ENCODE measurements around the gene GGPS1.

Gene GGPS1

DNA sequence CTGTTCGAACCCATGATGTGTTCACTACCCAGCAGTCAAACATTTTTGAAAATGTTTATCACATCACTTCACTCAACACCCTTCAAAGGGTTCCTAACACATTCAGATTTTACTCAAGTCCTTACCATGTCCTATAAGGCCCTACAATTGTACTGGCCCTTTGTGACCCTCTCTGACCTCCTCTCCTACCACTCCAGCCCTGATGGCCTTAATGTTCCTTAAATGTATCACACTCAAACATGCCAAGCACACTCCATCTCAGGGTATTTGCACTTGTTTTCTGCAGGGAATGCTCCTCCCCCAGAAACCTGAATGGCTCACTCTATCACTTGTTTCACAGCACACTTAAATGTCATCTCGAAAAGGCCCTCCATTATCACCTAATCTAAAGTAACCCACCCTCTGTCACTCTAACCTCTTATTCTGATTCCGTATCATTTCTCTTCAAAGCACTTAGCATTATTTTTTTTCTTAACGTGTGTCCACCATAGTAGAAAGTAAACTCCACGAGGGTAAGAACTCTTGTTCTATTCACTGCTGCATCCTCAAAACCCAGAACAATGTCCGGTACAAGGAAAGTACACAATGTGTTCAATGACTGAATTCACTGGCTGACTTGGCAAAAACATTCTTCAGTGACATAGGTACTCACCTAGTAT, 7.7 kb upstream of the GGPS1 start:
- peak overlapping the region; percentile 15 for H3K4me3 Mint-ChIP-seq
- H3K9me3 Mint-ChIP-seq: no peaks in the 10 kb centered on the region
- peak overlapping the region; percentile 88 for H3K27ac Mint-ChIP-seq
- peaks cover 78% of the 10 kb centered on the region for H3K4me1 Mint-ChIP-seq
- H3K36me3 Mint-ChIP-seq: peaks cover 18% of the 10 kb centered on the region
- no peaks in the 10 kb centered on the region for H3K27me3 Mint-ChIP-seq

DNA sequence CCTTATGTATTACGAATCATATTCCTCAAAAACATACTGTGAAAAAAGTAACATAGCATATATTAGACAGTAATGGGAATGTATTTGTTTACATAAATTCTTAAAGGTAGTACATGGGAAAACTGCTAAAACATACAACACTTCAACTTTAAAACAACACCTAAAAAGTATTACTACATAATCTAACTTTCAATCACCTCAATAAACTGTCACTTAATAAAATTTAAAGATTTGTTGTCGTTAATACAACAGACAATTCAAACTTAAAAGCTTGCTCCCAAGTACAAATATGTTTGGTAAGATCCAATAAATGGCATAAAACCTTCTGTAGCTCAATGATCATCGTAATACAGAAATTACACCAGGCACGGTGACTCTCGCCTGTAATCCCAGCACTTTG, 4.1 kb upstream of the GGPS1 start:
- Mint-ChIP-seq H3K9me3 (no peaks in the 10 kb centered on the region), H3K4me1 (peaks cover 64% of the 10 kb centered on the region), H3K36me3 (peaks cover 18% of the 10 kb centered on the region), H3K27me3 (no peaks in the 10 kb centered on the region), H3K4me3 (peak overlapping the region; percentile 77), H3K27ac (peak overlapping the region; percentile 89)

DNA sequence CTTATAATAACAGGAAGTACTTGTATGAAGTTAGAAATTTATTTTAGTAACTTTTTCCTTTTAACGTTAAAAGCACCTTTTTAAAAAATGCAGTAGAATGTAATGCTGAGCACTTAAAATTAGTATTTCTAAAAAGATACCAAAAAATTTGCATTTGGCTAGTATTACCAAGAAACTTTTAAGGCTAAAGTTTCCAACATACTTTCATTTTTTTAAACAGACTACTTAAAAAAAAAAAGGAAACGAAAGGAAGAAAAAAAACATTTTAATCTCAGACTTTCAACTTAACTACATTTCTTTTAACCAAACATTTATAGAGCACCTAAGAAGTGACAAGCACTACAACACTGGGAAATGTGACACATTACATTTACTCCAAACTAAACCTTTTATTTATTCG, 3.2 kb upstream of the GGPS1 start:
- H3K27ac Mint-ChIP-seq: peak overlapping the region; percentile 92
- peaks cover 58% of the 10 kb centered on the region for H3K4me1 Mint-ChIP-seq
- H3K36me3 Mint-ChIP-seq: peaks cover 18% of the 10 kb centered on the region
- H3K27me3 Mint-ChIP-seq: no peaks in the 10 kb centered on the region
- H3K9me3 Mint-ChIP-seq: no peaks in the 10 kb centered on the region
- peak overlapping the region; percentile 99 for H3K4me3 Mint-ChIP-seq

DNA sequence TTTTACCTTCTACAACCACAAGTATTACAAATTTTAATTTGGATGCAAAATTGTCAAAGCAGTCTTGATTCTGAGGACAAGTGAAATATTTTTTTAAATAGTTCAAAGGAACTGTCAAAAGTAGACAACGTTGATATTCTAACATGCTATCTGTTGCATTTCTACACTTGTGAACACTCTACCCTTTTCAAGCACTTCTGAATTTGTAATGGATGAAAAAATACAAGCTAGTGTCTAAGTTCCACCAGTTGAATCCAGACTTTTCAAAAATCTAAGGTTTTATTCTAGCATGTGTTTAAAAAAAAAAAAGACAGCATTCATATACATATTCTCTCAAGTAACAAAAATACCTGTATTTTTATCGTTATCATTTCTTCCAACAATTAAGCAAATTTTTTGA, 2.5 kb upstream of the GGPS1 start:
- Mint-ChIP-seq H3K4me1 (peaks cover 51% of the 10 kb centered on the region), H3K9me3 (no peaks in the 10 kb centered on the region), H3K36me3 (peaks cover 11% of the 10 kb centered on the region), H3K4me3 (peak overlapping the region; percentile 99), H3K27ac (peak overlapping the region; percentile 92), H3K27me3 (no peaks in the 10 kb centered on the region)

DNA sequence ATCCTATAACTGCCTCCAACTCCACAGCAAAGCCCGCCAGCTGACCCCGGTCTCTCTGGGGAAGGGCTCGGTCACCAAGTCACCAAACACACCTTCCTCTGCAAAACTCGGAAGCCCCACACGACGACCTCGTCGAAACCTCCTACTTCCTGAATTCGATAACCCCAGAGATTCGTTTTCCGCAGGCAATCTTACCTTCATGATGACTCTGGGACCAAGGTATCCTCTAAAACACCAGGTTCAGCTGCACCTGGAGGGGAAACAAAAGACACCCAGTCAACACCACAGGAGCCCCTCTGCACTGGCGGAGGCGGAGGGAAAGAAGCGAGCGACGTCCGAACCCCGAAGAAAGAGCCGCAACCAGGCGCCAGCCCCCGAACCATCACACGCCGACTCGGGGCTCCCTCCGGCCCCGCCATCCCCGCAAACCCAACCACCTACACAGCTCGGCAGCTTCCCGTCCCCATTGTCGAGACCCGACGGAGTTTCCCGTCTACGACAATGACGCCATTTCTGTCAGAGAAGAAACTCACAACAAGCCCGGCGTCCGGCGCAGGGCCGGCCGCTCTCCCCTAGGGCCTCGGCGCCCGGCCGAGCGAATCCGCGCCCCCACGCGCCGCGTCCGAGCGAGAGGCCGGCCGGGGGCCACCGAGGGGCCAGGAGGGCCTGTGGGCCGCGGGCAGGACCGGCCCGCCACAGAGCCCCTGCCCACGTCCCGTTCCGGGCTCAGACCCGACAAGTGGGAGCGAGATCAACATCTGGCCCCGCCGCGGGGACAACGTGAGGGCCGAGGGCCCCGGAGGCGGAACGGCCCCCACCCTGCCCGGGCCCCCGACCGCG, 1.4 kb upstream of the GGPS1 start:
- Mint-ChIP-seq H3K4me3 (peak overlapping the region; percentile 99), H3K36me3 (peaks cover 11% of the 10 kb centered on the region), H3K9me3 (no peaks in the 10 kb centered on the region), H3K27me3 (no peaks in the 10 kb centered on the region), H3K27ac (peak overlapping the region; percentile 96), H3K4me1 (peaks cover 40% of the 10 kb centered on the region)

DNA sequence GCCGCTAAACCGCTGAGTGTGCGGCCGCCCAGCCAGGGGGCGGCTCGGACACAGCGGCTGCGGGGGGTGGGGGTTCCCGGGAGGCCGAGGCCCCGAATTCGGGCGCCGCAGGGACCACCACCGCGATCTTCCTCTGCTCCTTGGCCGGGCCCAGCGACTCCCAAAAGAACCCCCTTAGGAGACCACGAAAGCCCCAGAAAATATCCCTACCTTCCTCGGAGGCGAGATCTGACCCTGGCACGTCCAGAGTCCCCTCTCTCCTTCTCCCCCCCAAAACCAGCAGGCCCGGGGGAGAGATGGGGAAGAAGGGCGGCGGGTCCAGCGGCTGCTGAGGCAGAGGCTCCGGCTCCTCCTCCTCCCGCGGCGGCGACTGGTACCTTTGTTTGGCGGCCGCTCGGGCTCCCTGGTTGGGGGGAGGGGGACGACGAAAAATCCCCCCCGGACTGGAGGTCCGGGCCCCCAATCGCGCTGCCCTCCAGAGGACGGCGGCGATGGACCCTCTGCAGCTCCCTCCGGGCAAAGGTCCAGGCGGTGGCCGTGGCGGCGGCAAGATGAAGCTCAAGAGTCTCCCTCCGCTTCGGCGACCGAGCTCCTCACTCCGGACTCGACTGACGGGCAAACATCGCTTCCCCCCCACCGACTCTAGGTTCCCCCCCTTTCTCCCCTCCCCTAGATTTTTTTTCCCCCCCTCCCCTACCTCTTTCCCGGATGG, 655 bp upstream of the GGPS1 start, which contains the start of gene ARID4B:
Gene ARID4B, minus strand, starts transcription at position 621 of the 712 bp plus-strand sequence. CDS start 1,260 bp downstream, outside the sequence.
- Mint-ChIP-seq H3K36me3 (peaks cover 8% of the 10 kb centered on the region), H3K9me3 (no peaks in the 10 kb centered on the region), H3K4me1 (peaks cover 33% of the 10 kb centered on the region), H3K27me3 (no peaks in the 10 kb centered on the region), H3K4me3 (peak within 1 kb of the TSS; percentile 99), H3K27ac (peak within 1 kb of the TSS; percentile 96)

- peaks cover 8% of the 10 kb centered on the region for H3K36me3 Mint-ChIP-seq
- H3K9me3 Mint-ChIP-seq: no peaks in the 10 kb centered on the region
- H3K4me3 Mint-ChIP-seq: no peak overlapping the region
- H3K27me3 Mint-ChIP-seq: no peaks in the 10 kb centered on the region
- peaks cover 30% of the 10 kb centered on the region for H3K4me1 Mint-ChIP-seq
- no peak overlapping the region for H3K27ac Mint-ChIP-seq
These were observed 951 bp downstream of the GGPS1 start for GRCh38 chr1:235329139-235329902.

DNA sequence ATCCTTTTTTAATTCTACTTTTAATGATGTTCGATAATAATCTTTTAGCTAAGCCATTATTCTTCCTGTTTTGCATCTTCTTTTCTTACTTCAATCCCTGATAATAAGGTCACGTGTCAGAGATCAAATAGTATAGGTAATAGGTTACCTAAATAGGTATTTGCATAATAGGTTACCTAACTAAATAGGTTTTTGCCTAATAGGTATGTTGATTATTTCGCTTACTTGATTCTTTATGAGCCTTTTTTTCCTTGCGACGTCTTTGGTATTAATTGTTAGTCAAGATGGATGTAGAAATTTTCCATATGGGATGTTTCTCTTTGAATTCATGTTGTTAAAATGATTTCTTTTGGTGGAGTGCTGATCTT, 2.5 kb downstream of the GGPS1 start:
- Mint-ChIP-seq H3K9me3 (no peaks in the 10 kb centered on the region), H3K4me1 (peaks cover 24% of the 10 kb centered on the region), H3K36me3 (peaks cover 8% of the 10 kb centered on the region), H3K4me3 (no peak overlapping the region), H3K27me3 (no peaks in the 10 kb centered on the region), H3K27ac (peak overlapping the region; percentile 91)

- Mint-ChIP-seq H3K27me3 (no peaks in the 10 kb centered on the region), H3K27ac (peak overlapping the region; percentile 91), H3K9me3 (no peaks in the 10 kb centered on the region), H3K4me1 (peaks cover 22% of the 10 kb centered on the region), H3K36me3 (peaks cover 6% of the 10 kb centered on the region), H3K4me3 (no peak overlapping the region)
These were observed 3.0 kb downstream of the GGPS1 start for GRCh38 chr1:235331401-235331800.

GRCh38 chr1:235336903-235337302, 8.5 kb downstream of the GGPS1 start:
- Mint-ChIP-seq H3K4me3 (peak overlapping the region; percentile 53), H3K36me3 (peaks cover 2% of the 10 kb centered on the region), H3K9me3 (no peaks in the 10 kb centered on the region), H3K27ac (peak overlapping the region; percentile 74), H3K4me1 (peaks cover 34% of the 10 kb centered on the region), H3K27me3 (no peaks in the 10 kb centered on the region)

GRCh38 chr1:235339746-235340145, 11.4 kb downstream of the GGPS1 start:
- Mint-ChIP-seq H3K27ac (no peak overlapping the region), H3K9me3 (no peaks in the 10 kb centered on the region), H3K36me3 (peaks cover 5% of the 10 kb centered on the region), H3K4me3 (no peak overlapping the region), H3K4me1 (peaks cover 31% of the 10 kb centered on the region), H3K27me3 (no peaks in the 10 kb centered on the region)

- Mint-ChIP-seq H3K36me3 (peaks cover 14% of the 10 kb centered on the region), H3K27ac (peak overlapping the region; percentile 65), H3K4me1 (peaks cover 29% of the 10 kb centered on the region), H3K9me3 (no peaks in the 10 kb centered on the region), H3K4me3 (no peak overlapping the region), H3K27me3 (no peaks in the 10 kb centered on the region)
These were observed 13.0 kb downstream of the GGPS1 start for GRCh38 chr1:235341334-235341733.

GRCh38 chr1:235342039-235342438, 13.7 kb downstream of the GGPS1 start:
- peaks cover 11% of the 10 kb centered on the region for H3K36me3 Mint-ChIP-seq

GRCh38 chr1:235342471-235342870, 14.1 kb downstream of the GGPS1 start:
- Mint-ChIP-seq H3K4me1 (peaks cover 20% of the 10 kb centered on the region), H3K4me3 (no peak overlapping the region), H3K27ac (no peak overlapping the region), H3K9me3 (no peaks in the 10 kb centered on the region), H3K27me3 (no peaks in the 10 kb centered on the region), H3K36me3 (peaks cover 11% of the 10 kb centered on the region)

More at GRCh38 chr1:235342039-235342438, 13.7 kb downstream of the GGPS1 start:
- Mint-ChIP-seq H3K27ac (no peak overlapping the region), H3K27me3 (no peaks in the 10 kb centered on the region), H3K4me3 (no peak overlapping the region), H3K9me3 (no peaks in the 10 kb centered on the region), H3K4me1 (peaks cover 24% of the 10 kb centered on the region)

DNA sequence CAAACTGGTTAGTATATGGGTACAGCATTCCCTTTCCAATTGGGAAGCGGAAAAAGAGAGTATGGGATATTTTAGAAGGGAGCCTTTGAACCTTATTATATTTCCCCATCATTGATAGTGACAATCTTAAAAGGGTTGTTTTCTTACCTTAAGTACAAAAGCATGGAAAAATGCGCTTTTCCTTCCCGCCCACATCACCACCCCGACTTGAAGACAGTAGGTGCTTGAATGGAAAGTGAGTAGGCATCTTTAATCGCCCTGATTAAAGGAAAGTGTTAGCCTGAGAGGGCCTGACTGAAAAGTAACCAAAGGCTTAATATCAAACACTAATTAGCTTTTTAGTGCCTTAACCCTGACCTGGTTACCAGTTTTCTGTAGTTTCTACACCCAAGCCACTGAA, 15.4 kb downstream of the GGPS1 start:
- Mint-ChIP-seq H3K27ac (peak overlapping the region; percentile 23), H3K9me3 (no peaks in the 10 kb centered on the region), H3K4me1 (peaks cover 13% of the 10 kb centered on the region), H3K4me3 (no peak overlapping the region), H3K27me3 (no peaks in the 10 kb centered on the region), H3K36me3 (peaks cover 11% of the 10 kb centered on the region)

All from activated naive CD4-positive, alpha-beta T cell treated with anti-CD3 and anti-CD28 coated beads, Interleukin-2, amount 50 U/mL, for 24 hours (primary cell).